Spleen (tissue), 7 donors: ENCODE data around the gene GZMH.

Experiments used
- POLR2A ChIP-seq, 3 donors: fragments of 450-650 bp; IDR thresholded peaks; one replicate each; pipeline ENCODE4 v1.5.1; 2017; ENCODE audit warnings: antibody characterized with exemption in 3 of 3, mild to moderate bottlenecking in 1 of 3
- POLR2AphosphoS5 ChIP-seq, 3 donors: sonication (generic); formaldehyde crosslinking; IDR thresholded peaks; one replicate each; pipeline ENCODE4 v1.5.1; 2017; ENCODE audit warnings: antibody characterized with exemption in 3 of 3
- TF ChIP-seq, protein P1 (sequence below), 11 experiments: fragments of 200-600 bp in 7 of 11; fragments of 450-650 bp in 4 of 11; sonication (generic) in 4 of 11; IDR thresholded peaks in 8 of 11; conservative IDR thresholded peaks in 3 of 11; 1 replicate in 7 of 11; 2 replicates in 4 of 11; pipeline versions ENCODE4 v1.4.0 to v1.8.0; 2016 to 2021; ENCODE audit warnings: antibody characterized with exemption in 11 of 11, inconsistent platforms in 4 of 11, mild to moderate bottlenecking in 1 of 11
- donor health status: DM: no; HTN: no; CAD: no; lungs with moderate emphysema.
- donor health status: DM: no; HTN: no; CAD: no.
- donor health status: DM: no; HTN: no; CAD: no.

DNA sequence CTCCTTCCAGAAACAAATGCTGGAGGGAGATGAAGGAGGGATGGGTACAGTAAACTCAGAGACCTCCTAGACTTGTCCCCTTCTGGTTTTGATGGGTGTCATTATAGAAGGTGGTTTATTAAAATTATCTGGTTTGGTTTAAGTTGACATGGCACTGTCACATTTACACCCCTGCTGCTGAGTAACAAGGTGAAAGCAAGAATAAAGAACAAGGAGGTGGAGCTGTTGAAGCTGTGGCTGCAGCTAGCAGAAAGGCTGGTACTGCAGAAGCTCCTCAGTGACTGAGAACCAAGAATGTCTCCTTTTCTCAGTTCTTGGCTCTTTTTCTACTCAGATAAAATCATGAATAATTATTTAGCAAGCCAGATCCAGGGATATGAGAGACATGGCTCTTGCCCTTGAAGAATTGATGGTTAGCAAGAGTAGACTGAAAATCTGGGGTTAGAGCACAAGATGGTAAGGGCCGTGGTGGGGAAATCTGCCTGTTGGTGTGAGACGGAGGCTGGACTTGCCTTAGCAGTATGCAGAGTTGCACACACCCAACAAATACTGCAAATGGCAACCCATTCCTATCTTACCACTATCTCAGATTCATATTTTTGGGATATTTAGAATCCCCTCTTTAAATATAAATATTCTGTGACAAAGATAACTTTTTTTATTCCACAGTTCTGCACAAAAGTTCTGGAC lies at the start of gene GZMH:
- TF ChIP-seq, protein P1, sequence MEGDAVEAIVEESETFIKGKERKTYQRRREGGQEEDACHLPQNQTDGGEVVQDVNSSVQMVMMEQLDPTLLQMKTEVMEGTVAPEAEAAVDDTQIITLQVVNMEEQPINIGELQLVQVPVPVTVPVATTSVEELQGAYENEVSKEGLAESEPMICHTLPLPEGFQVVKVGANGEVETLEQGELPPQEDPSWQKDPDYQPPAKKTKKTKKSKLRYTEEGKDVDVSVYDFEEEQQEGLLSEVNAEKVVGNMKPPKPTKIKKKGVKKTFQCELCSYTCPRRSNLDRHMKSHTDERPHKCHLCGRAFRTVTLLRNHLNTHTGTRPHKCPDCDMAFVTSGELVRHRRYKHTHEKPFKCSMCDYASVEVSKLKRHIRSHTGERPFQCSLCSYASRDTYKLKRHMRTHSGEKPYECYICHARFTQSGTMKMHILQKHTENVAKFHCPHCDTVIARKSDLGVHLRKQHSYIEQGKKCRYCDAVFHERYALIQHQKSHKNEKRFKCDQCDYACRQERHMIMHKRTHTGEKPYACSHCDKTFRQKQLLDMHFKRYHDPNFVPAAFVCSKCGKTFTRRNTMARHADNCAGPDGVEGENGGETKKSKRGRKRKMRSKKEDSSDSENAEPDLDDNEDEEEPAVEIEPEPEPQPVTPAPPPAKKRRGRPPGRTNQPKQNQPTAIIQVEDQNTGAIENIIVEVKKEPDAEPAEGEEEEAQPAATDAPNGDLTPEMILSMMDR (IDR thresholded peaks at IDR 0.05 in 8 of 11, conservative IDR thresholded peaks at IDR 0.05 in 3 of 11), result no peak
- TF ChIP-seq POLR2A (IDR thresholded peaks at IDR 0.05) (no peak), POLR2AphosphoS5 (IDR thresholded peaks at IDR 0.05) (peak in 1 of 3 donors; percentile 14)
